ENCODE data around the gene LSM7. TPM values are rescaled to one million over a fixed set of nuclear protein-coding genes. Genes with fewer than 3 reads are reported as not detected.
A peak's percentile ranks its signal among the peaks of the same experiment; 100 is the strongest.

Gene LSM7
- total RNA-seq, 1 donor from 2014 or later = 58.2 TPM

GRCh38 chr19:2274931-2275535, 53.4 kb downstream of the LSM7 start:
- Histone ChIP-seq H3K36me3 (peaks cover 47% of the 10 kb centered on the region), H3K4me1 (peaks cover 52% of the 10 kb centered on the region), H3K27ac (peak overlapping the region; percentile 11), H3K9me3 (no peaks in the 10 kb centered on the region), H3K27me3 (ENCODE audit: low read depth) (no peaks in the 10 kb centered on the region), H3K4me3 (no peak overlapping the region)
- peak; percentile 80 for DNase-seq
- ATAC-seq = peak; percentile 34 to 41
- TF ChIP-seq CTCF (IDR thresholded peaks at IDR 0.05) = peak; percentile 56
- intact Hi-C loops (cut with DNase I) = no loop called here

- intact Hi-C loops (cut with DNase I) = no loop called here
- DNase-seq (no peak), ATAC-seq (no peak)
- TF ChIP-seq CTCF (IDR thresholded peaks at IDR 0.05) = no peak
- Histone ChIP-seq H3K27me3 (ENCODE audit: low read depth) (no peaks in the 10 kb centered on the region), H3K4me3 (peak overlapping the region; percentile 40), H3K27ac (peak overlapping the region; percentile 74), H3K4me1 (peaks cover 52% of the 10 kb centered on the region), H3K9me3 (no peaks in the 10 kb centered on the region), H3K36me3 (peaks cover 47% of the 10 kb centered on the region)
Observed at GRCh38 chr19:2274185-2274711, 54.1 kb downstream of the LSM7 start.

GRCh38 chr19:2273356-2274184, 54.8 kb downstream of the LSM7 start:
- peak overlapping the region; percentile 40 for H3K4me3 ChIP-seq
- peak; percentile 96 for TF ChIP-seq CTCF (IDR thresholded peaks at IDR 0.05)
- no peaks in the 10 kb centered on the region for H3K9me3 ChIP-seq
- peak overlapping the region; percentile 74 for H3K27ac ChIP-seq
- peaks cover 55% of the 10 kb centered on the region for H3K4me1 ChIP-seq
- peaks cover 47% of the 10 kb centered on the region for H3K36me3 ChIP-seq
- DNase-seq = peak; percentile 84
- no peaks in the 10 kb centered on the region for H3K27me3 ChIP-seq (ENCODE audit: low read depth)
- peak; percentile 34 to 41 for ATAC-seq
- intact Hi-C loops (cut with DNase I) = no loop called here

Other genes starting within 250 kb of the LSM7 start
- gene MOB3A, start 232.3 kb downstream of the LSM7 start, total RNA-seq = 69.2 TPM
- 7.4 TPM for gene IZUMO4, start 231.7 kb downstream of the LSM7 start, total RNA-seq
- gene AP3D1, start 177.0 kb downstream of the LSM7 start, total RNA-seq = 99.5 TPM
- gene DOT1L, start 164.7 kb downstream of the LSM7 start, total RNA-seq = 33.0 TPM
- 52.0 TPM for gene PLEKHJ1, start 92.3 kb downstream of the LSM7 start, total RNA-seq
- gene SF3A2, start 91.8 kb downstream of the LSM7 start, total RNA-seq = 55.6 TPM
- 1.9 TPM for gene AMH, start 79.3 kb downstream of the LSM7 start, total RNA-seq
- not detected for gene JSRP1, start 72.2 kb downstream of the LSM7 start, total RNA-seq
- gene PEAK3, start 46.4 kb downstream of the LSM7 start, total RNA-seq = 7.5 TPM
- gene LINGO3, start 20.4 kb downstream of the LSM7 start, total RNA-seq = not detected
- gene SPPL2B, start 98 bp upstream of the LSM7 start, total RNA-seq = 52.3 TPM
- not detected for gene TMPRSS9, start 31.7 kb upstream of the LSM7 start, total RNA-seq
- gene TIMM13, start 99.0 kb upstream of the LSM7 start, total RNA-seq = 53.3 TPM
- gene LMNB2, start 128.4 kb upstream of the LSM7 start, total RNA-seq = 20.9 TPM
- 89.9 TPM for gene GADD45B, start 147.5 kb upstream of the LSM7 start, total RNA-seq

Measured in lower lobe of right lung (tissue), 2 donors.